ENCODE data around the gene RNASEL. TPM values are rescaled to one million over a fixed set of nuclear protein-coding genes. Genes with fewer than 3 reads are reported as not detected.

The RNASEL gene
- total and polyA plus RNA-seq, 9 of the 15 experiments (the other 6 are each of a cell fraction or from before 2014, with no cell fraction given), result 4.3 to 11.1 (median 7.2) TPM

- Histone ChIP-seq H3K9ac (ENCODE audit: insufficient read depth in 1 of 2, low read depth in 2 of 2, low read length in 2 of 2) (no peak overlapping the region), H3K4me1 (replicated peaks in 1 of 2; ENCODE audit: control insufficient read depth in 2 of 2, insufficient read depth in 2 of 2, low read length in 2 of 2) (no peaks in the 10 kb centered on the region), H3K27me3 (ENCODE audit: control insufficient read depth in 2 of 2, insufficient read depth in 2 of 2, low read length in 2 of 2) (peaks cover 9 to 23% of the 10 kb centered on the region in 2 experiments), H3K4me2 (ENCODE audit: insufficient read depth, low read length) (no peak overlapping the region), H3K79me2 (ENCODE audit: control insufficient read depth, insufficient read depth, low read length) (no peaks in the 10 kb centered on the region), H3K9me3 (replicated peaks; ENCODE audit: control insufficient read depth, insufficient read depth, low read depth, low read length) (no peaks in the 10 kb centered on the region), H4K20me1 (replicated peaks; ENCODE audit: control insufficient read depth, insufficient read depth, low read length) (no peaks in the 10 kb centered on the region), H2AFZ (ENCODE audit: low read depth, low read length) (no peak overlapping the region), H3K4me3 (no peak overlapping the region), H3K9me1 (ENCODE audit: control insufficient read depth, insufficient read depth, low read length) (no peaks in the 10 kb centered on the region), H3K27ac (ENCODE audit: extremely low read depth, low read depth, low read length) (no peak overlapping the region), H3K36me3 (ENCODE audit: control insufficient read depth, insufficient read depth, low read length) (no peaks in the 10 kb centered on the region)
- POLR2A ChIA-PET, result interaction anchor here (0.6 to 0.9 kb wide), 3 partner anchors 9 to 16 kb away, joined by 3 read pairs; no protein-coding TSS in a partner anchor
- CTCF ChIA-PET (ENCODE audit: low intra/inter-chr PET ratio), result no interaction called here
- no TSS peak for BruUV-seq (replicated peaks)
- DNase-seq (ENCODE audit: extremely low read depth in 1 of 4, low spot score in 3 of 4) (no peak), FAIRE-seq (no peak), ATAC-seq (no peak)
- under 1% methylated on average over 4 of the region's 4 CpGs for WGBS (ENCODE audit: insufficient coverage, low coverage, missing lambda C conversion rate)
- TF ChIP-seq ZKSCAN1 (IDR thresholded peaks at IDR 0.05; ENCODE audit: low read depth, low read length) (no peak), RBM17 (IDR thresholded peaks at IDR 0.05; ENCODE audit: borderline replicate concordance, low read depth, low read length) (no peak), SAFB (IDR thresholded peaks at IDR 0.05; ENCODE audit: borderline replicate concordance, low read depth, low read length) (no peak)
- intact Hi-C loops (cut with micrococcal nuclease), result no loop called here
- in situ Hi-C loops (cut with MboI), result no loop called here
These were observed 26.0 kb downstream of the RNASEL start for GRCh38 chr1:182563095-182563494.

GRCh38 chr1:182561456-182561855, 27.6 kb downstream of the RNASEL start:
- no TSS peak for BruUV-seq (replicated peaks)
- peaks cover 9 to 27% of the 10 kb centered on the region in 2 experiments for H3K27me3 ChIP-seq (ENCODE audit: control insufficient read depth in 2 of 2, insufficient read depth in 2 of 2, low read length in 2 of 2)
- H4K20me1 ChIP-seq (replicated peaks; ENCODE audit: control insufficient read depth, insufficient read depth, low read length), result no peaks in the 10 kb centered on the region
- no peaks in the 10 kb centered on the region for H3K4me1 ChIP-seq (replicated peaks in 1 of 2; ENCODE audit: control insufficient read depth in 2 of 2, insufficient read depth in 2 of 2, low read length in 2 of 2)
- no peak for DNase-seq (ENCODE audit: extremely low read depth in 1 of 4, low spot score in 3 of 4)
- no peak overlapping the region for H2AFZ ChIP-seq (ENCODE audit: low read depth, low read length)
- in situ Hi-C loops (cut with MboI) (no loop called here), intact Hi-C loops (cut with micrococcal nuclease) (no loop called here)
- ChIA-PET CTCF (ENCODE audit: low intra/inter-chr PET ratio) (no interaction called here), POLR2A (interaction anchor here (1.3 kb wide), 1 partner anchor 13 kb away, joined by 5 read pairs; no protein-coding TSS in a partner anchor)
- H3K79me2 ChIP-seq (ENCODE audit: control insufficient read depth, insufficient read depth, low read length), result no peaks in the 10 kb centered on the region
- H3K36me3 ChIP-seq (ENCODE audit: control insufficient read depth, insufficient read depth, low read length), result no peaks in the 10 kb centered on the region
- H3K4me2 ChIP-seq (ENCODE audit: insufficient read depth, low read length), result no peak overlapping the region
- no peak for ATAC-seq
- no peaks in the 10 kb centered on the region for H3K9me1 ChIP-seq (ENCODE audit: control insufficient read depth, insufficient read depth, low read length)
- whole genome bisulfite sequencing (ENCODE audit: insufficient coverage, low coverage, missing lambda C conversion rate), result 0% methylated on average over 4 of the region's 4 CpGs
- no peak overlapping the region for H3K4me3 ChIP-seq
- H3K27ac ChIP-seq (ENCODE audit: extremely low read depth, low read depth, low read length), result no peak overlapping the region
- no peaks in the 10 kb centered on the region for H3K9me3 ChIP-seq (replicated peaks; ENCODE audit: control insufficient read depth, insufficient read depth, low read depth, low read length)
- FAIRE-seq, result no peak
- no peak overlapping the region for H3K9ac ChIP-seq (ENCODE audit: insufficient read depth in 1 of 2, low read depth in 2 of 2, low read length in 2 of 2)
- TF ChIP-seq ILK (tag; IDR thresholded peaks at IDR 0.05; ENCODE audit: borderline replicate concordance, low read depth), result no peak
- no peak for TF ChIP-seq CUX1 (CRISPR knock-in tag; IDR thresholded peaks at IDR 0.05)
- TF ChIP-seq SMAD2 (IDR thresholded peaks at IDR 0.05; ENCODE audit: low read depth, low read length), result no peak
- TF ChIP-seq, protein P1, sequence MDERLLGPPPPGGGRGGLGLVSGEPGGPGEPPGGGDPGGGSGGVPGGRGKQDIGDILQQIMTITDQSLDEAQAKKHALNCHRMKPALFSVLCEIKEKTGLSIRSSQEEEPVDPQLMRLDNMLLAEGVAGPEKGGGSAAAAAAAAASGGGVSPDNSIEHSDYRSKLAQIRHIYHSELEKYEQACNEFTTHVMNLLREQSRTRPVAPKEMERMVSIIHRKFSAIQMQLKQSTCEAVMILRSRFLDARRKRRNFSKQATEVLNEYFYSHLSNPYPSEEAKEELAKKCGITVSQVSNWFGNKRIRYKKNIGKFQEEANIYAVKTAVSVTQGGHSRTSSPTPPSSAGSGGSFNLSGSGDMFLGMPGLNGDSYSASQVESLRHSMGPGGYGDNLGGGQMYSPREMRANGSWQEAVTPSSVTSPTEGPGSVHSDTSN (CRISPR knock-in tag; IDR thresholded peaks at IDR 0.05; ENCODE audit: low read depth), result no peak
- TF ChIP-seq, protein P1 (tag; conservative IDR thresholded peaks at IDR 0.05; ENCODE audit: low read depth), result no peak

Data from K562 (cell line).